ENCODE measurements around the gene SOCS6. TPM values are rescaled to one million over a fixed set of nuclear protein-coding genes. Genes with fewer than 3 reads are reported as not detected.

Gene SOCS6
- total and polyA plus RNA-seq, 2 of the 13 experiments (the other 11 are each of a cell fraction or from before 2014, with no cell fraction given), result 18.6 to 38.3 TPM

- TF ChIP-seq DDIT3 (CRISPR knock-in tag; IDR thresholded peaks at IDR 0.05), result no peak
- TF ChIP-seq NAIF1 (CRISPR knock-in tag; IDR thresholded peaks at IDR 0.05; ENCODE audit: borderline replicate concordance), result no peak
- TF ChIP-seq HDAC6 (IDR thresholded peaks at IDR 0.05; ENCODE audit: low read depth, low read length), result no peak
- TF ChIP-seq MTA1 (CRISPR knock-in tag; IDR thresholded peaks at IDR 0.05; ENCODE audit: borderline replicate concordance), result no peak
- no peak for TF ChIP-seq ZNF589 (CRISPR knock-in tag; conservative IDR thresholded peaks at IDR 0.05)
- no peak for TF ChIP-seq ZBTB4 (CRISPR knock-in tag; IDR thresholded peaks at IDR 0.05; ENCODE audit: borderline replicate concordance)
- no peak for TF ChIP-seq TFAP4 (IDR thresholded peaks at IDR 0.05; ENCODE audit: borderline replicate concordance, low read depth)
- no peak for TF ChIP-seq ZNF18 (CRISPR knock-in tag; IDR thresholded peaks at IDR 0.05; ENCODE audit: insufficient replicate concordance)
- TF ChIP-seq ZNF816 (CRISPR knock-in tag; IDR thresholded peaks at IDR 0.05; ENCODE audit: borderline replicate concordance), result peak; percentile 59; the same call in 1 of the 2 replicates
- TF ChIP-seq ZNF468 (CRISPR knock-in tag; IDR thresholded peaks at IDR 0.05), result no peak
- no peak for TF ChIP-seq KDM5B (CRISPR knock-in tag; IDR thresholded peaks at IDR 0.05; ENCODE audit: borderline replicate concordance)
- TF ChIP-seq ZBED4 (CRISPR knock-in tag; IDR thresholded peaks at IDR 0.05; ENCODE audit: borderline replicate concordance), result no peak
- no peak for TF ChIP-seq BHLHE40 (IDR thresholded peaks at IDR 0.05; ENCODE audit: low read length)
- TF ChIP-seq MXD4 (CRISPR knock-in tag; IDR thresholded peaks at IDR 0.05), result no peak
- no peak for TF ChIP-seq SRSF1 (optimal IDR thresholded peaks at IDR 0.05; ENCODE audit: low read depth, low read length)
- peak; percentile 50; the same call in 1 of the 2 replicates for TF ChIP-seq ZMAT3 (CRISPR knock-in tag; conservative IDR thresholded peaks at IDR 0.05)
- TF ChIP-seq ZBTB43 (CRISPR knock-in tag; conservative IDR thresholded peaks at IDR 0.05), result no peak
- no peak for TF ChIP-seq SMYD3 (CRISPR knock-in tag; IDR thresholded peaks at IDR 0.05)
- TF ChIP-seq ZSCAN22 (CRISPR knock-in tag; IDR thresholded peaks at IDR 0.05), result no peak
Observed at GRCh38 chr18:70376914-70377258, 88.0 kb downstream of the SOCS6 start (continued).

Data from HepG2 (cell line).